Astrocyte (in vitro differentiated cells and primary cell): ENCODE results near the gene CTSZ. TPM values are rescaled to one million over a fixed set of nuclear protein-coding genes. Genes with fewer than 3 reads are reported as not detected.

ENCODE experiments used
- DNase-seq: peaks from one replicate; pipeline ENCODE4 v3.0.0-alpha.2; 2010; ENCODE audit warnings: low read depth
- FAIRE-seq: peaks from 2 replicates; lab custom pipeline; 2011; peaks lifted over from hg19 to GRCh38; lab: Jason Lieb, UNC
- H2AFZ ChIP-seq: 2 replicates; pipeline ENCODE4 v1.6.0; 2012; ENCODE audit warnings: low read depth, low read length, inconsistent platforms
- H3K27ac ChIP-seq: 2 replicates; pipeline ENCODE4 v1.5.1; 2011; ENCODE audit warnings: low read depth, low read length, inconsistent platforms
- H3K27me3 ChIP-seq: 2 replicates; pipeline ENCODE4 v1.6.0; 2011; ENCODE audit warnings: low read length, inconsistent platforms; ENCODE audit not compliant: insufficient read depth
- H3K36me3 ChIP-seq: 2 replicates; pipeline ENCODE4 v1.5.1; 2011; ENCODE audit warnings: low read length, inconsistent platforms; ENCODE audit not compliant: insufficient read depth
- H3K4me1 ChIP-seq: 2 replicates; pipeline ENCODE4 v1.5.1; 2011; ENCODE audit warnings: low read length, inconsistent platforms; ENCODE audit not compliant: insufficient read depth
- H3K4me2 ChIP-seq: 2 replicates; pipeline ENCODE4 v1.6.0; 2012; ENCODE audit warnings: low read length, inconsistent platforms
- H3K4me3 ChIP-seq: 2 replicates; pipeline ENCODE4 v1.5.1; 2011; ENCODE audit warnings: low read depth, mild to moderate bottlenecking, low read length, inconsistent platforms; ENCODE audit not compliant: insufficient read depth
- H3K79me2 ChIP-seq: 2 replicates; pipeline ENCODE4 v1.6.0; 2012; ENCODE audit warnings: mild to moderate bottlenecking, low read length, inconsistent platforms; ENCODE audit not compliant: insufficient read depth
- H3K9ac ChIP-seq: 2 replicates; pipeline ENCODE4 v1.6.0; 2012; ENCODE audit warnings: mild to moderate bottlenecking, low read length, inconsistent platforms
- H3K9me3 ChIP-seq: 2 replicates; pipeline ENCODE4 v1.5.1; 2012; ENCODE audit warnings: low read depth, mild to moderate bottlenecking, low read length, inconsistent platforms; ENCODE audit not compliant: insufficient read depth
- H4K20me1 ChIP-seq: 2 replicates; pipeline ENCODE4 v1.6.0; 2012; ENCODE audit warnings: low read length, inconsistent platforms; ENCODE audit not compliant: insufficient read depth
- H3K27ac Mint-ChIP-seq: one replicate; pipeline ENCODE4 v1.8.0; 2021; ENCODE audit warnings: mild to moderate bottlenecking, mixed read lengths; ENCODE audit not compliant: unreplicated experiment
- H3K27me3 Mint-ChIP-seq: one replicate; pipeline ENCODE4 v1.8.0; 2021; ENCODE audit warnings: low read depth, mixed read lengths; ENCODE audit not compliant: unreplicated experiment
- H3K36me3 Mint-ChIP-seq: one replicate; pipeline ENCODE4 v1.8.0; 2021; ENCODE audit warnings: low read depth, mixed read lengths; ENCODE audit not compliant: unreplicated experiment
- H3K4me1 Mint-ChIP-seq: one replicate; pipeline ENCODE4 v1.8.0; 2021; ENCODE audit warnings: low read depth, mixed read lengths; ENCODE audit not compliant: unreplicated experiment
- H3K4me3 Mint-ChIP-seq: one replicate; pipeline ENCODE4 v1.8.0; 2021; ENCODE audit warnings: mild to moderate bottlenecking, moderate library complexity, mixed read lengths; ENCODE audit not compliant: unreplicated experiment
- H3K9me3 Mint-ChIP-seq: one replicate; pipeline ENCODE4 v1.8.0; 2021; ENCODE audit warnings: mild to moderate bottlenecking, mixed read lengths; ENCODE audit not compliant: unreplicated experiment
- EZH2 ChIP-seq: IDR thresholded peaks from 2 replicates; pipeline ENCODE4 v1.6.1; 2012; ENCODE audit warnings: mild to moderate bottlenecking, low read length, inconsistent platforms; ENCODE audit not compliant: insufficient read depth
- total RNA-seq: library from RNA; stranded (reverse); gene quantifications from 2 replicates; pipeline ENCODE4 v1.2.1, GENCODE V29; 2021
- TF ChIP-seq, protein P1 (sequence below): IDR thresholded peaks from 2 replicates; pipeline ENCODE4 v1.5.1; 2011; ENCODE audit warnings: low read depth, mild to moderate bottlenecking, inconsistent platforms, low read length, moderate library complexity; ENCODE audit not compliant: insufficient read depth

CTSZ gene
- total RNA-seq, 1 donor from 2014 or later = 112 TPM

DNA sequence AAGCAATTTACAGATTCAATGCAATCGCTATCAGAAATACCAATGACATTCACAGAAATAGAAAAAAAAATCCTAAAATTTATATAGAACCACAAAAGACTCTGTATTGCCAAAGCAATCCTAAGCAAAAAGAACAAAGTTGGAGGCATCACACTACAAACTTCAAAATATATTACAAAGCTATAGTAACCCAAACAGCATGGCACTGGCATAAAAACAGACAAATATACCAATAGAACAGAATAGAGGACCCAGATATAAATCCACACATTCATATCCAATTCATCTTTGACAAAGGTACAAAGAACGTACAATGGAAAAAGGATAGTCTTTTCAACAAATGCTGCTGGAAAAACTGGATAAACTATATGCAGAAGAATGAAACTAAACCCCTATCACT, 37.6 kb downstream of the CTSZ start:
- Histone ChIP-seq H3K9ac (no peak overlapping the region), H2AFZ (no peak overlapping the region), H4K20me1 (no peaks in the 10 kb centered on the region), H3K4me3 (no peak overlapping the region), H3K9me3 (no peaks in the 10 kb centered on the region), H3K36me3 (no peaks in the 10 kb centered on the region), H3K4me2 (no peak overlapping the region), H3K27ac (no peak overlapping the region), H3K79me2 (no peaks in the 10 kb centered on the region), H3K27me3 (no peaks in the 10 kb centered on the region), H3K4me1 (no peaks in the 10 kb centered on the region)
- H3K27me3 Mint-ChIP-seq = peaks cover 4% of the 10 kb centered on the region
- H3K4me1 Mint-ChIP-seq = no peaks in the 10 kb centered on the region
- H3K4me3 Mint-ChIP-seq = no peak overlapping the region
- no peak for DNase-seq
- no peak for FAIRE-seq
- peaks cover 15% of the 10 kb centered on the region for H3K9me3 Mint-ChIP-seq
- no peak for TF ChIP-seq EZH2
- TF ChIP-seq, protein P1, sequence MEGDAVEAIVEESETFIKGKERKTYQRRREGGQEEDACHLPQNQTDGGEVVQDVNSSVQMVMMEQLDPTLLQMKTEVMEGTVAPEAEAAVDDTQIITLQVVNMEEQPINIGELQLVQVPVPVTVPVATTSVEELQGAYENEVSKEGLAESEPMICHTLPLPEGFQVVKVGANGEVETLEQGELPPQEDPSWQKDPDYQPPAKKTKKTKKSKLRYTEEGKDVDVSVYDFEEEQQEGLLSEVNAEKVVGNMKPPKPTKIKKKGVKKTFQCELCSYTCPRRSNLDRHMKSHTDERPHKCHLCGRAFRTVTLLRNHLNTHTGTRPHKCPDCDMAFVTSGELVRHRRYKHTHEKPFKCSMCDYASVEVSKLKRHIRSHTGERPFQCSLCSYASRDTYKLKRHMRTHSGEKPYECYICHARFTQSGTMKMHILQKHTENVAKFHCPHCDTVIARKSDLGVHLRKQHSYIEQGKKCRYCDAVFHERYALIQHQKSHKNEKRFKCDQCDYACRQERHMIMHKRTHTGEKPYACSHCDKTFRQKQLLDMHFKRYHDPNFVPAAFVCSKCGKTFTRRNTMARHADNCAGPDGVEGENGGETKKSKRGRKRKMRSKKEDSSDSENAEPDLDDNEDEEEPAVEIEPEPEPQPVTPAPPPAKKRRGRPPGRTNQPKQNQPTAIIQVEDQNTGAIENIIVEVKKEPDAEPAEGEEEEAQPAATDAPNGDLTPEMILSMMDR = no peak
- no peaks in the 10 kb centered on the region for H3K36me3 Mint-ChIP-seq
- no peak overlapping the region for H3K27ac Mint-ChIP-seq

DNA sequence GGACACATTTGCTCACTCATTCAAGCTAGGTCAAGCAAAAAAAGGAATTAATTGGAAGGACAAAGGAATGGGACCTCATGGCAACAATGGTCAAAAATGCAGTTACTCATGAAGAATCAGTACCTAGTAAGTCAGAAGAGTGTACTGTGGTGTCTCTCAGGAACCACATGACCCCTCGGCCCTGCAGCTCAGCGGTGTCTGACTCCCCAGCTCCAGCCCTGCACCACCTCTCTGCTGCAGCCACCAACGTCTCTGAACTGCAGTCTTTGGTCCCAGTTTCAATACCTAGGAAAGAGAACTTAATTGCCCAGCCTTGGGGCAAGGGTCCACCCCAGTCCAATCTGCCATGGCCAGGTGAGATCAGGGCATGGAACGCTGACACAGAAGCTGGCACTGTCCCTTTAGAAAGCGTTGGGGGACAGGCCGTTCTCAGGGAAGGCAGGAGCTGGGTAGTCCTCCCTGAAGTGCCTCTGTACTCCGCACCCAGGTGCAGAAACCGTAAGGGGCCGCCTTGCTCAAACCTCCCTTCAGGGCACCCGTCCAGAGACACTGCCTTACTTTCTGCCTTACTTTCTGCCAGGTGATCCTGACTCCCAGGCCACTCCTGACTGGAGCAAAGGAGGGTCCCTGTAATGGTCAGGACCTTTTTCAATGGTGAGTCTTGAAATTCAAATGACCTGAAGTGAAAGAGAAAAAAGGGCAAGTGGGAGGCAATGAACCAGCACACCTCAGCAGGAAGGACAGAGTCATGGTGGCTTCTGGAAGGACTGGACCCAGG, 39.2 kb downstream of the CTSZ start:
- Histone ChIP-seq H2AFZ (no peak overlapping the region), H3K4me3 (no peak overlapping the region), H4K20me1 (no peaks in the 10 kb centered on the region), H3K4me1 (no peaks in the 10 kb centered on the region), H3K9ac (no peak overlapping the region), H3K9me3 (no peaks in the 10 kb centered on the region), H3K27ac (no peak overlapping the region), H3K36me3 (no peaks in the 10 kb centered on the region), H3K4me2 (no peak overlapping the region), H3K27me3 (no peaks in the 10 kb centered on the region), H3K79me2 (no peaks in the 10 kb centered on the region)
- DNase-seq (no peak), FAIRE-seq (no peak)
- peaks cover 4% of the 10 kb centered on the region for H3K27me3 Mint-ChIP-seq
- no peaks in the 10 kb centered on the region for H3K36me3 Mint-ChIP-seq
- no peak overlapping the region for H3K4me3 Mint-ChIP-seq
- H3K9me3 Mint-ChIP-seq = peaks cover 15% of the 10 kb centered on the region
- no peak overlapping the region for H3K27ac Mint-ChIP-seq
- TF ChIP-seq EZH2 = no peak
- TF ChIP-seq, protein P1 = no peak
- H3K4me1 Mint-ChIP-seq = no peaks in the 10 kb centered on the region
